Left colon (tissue), 2 donors: Measurements from ENCODE around the gene MICAL1. TPM values are rescaled to one million over a fixed set of nuclear protein-coding genes. Genes with fewer than 3 reads are reported as not detected.

Experiments used
- total RNA-seq, 2 donors: library from RNA; stranded (reverse); fragmentation: NEBNext Ultra II Directional; extraction: Animal tissue kit (Norgen Biotek cat#: 25700); gene quantifications; one replicate each; pipeline ENCODE4 v1.2.1, GENCODE V29; 2021
- donor health status: DM: no; HTN: no; CAD: no.
- donor health status: DM: yes; HTN: yes; CAD: no.

MICAL1 gene
- total RNA-seq, 2 donors from 2014 or later, result 62.7 to 63.9 TPM

Other genes with a start within 250 kb of the MICAL1 start
- 100 to 1,000 TPM; 591 to 774 TPM for gene CD164, start 73.3 kb downstream of the MICAL1 start, total RNA-seq
- 1 to 10 TPM in 1 of 2 donors, under 1 TPM in 1; 0.58 to 2.0 TPM for gene PPIL6, start 15.1 kb downstream of the MICAL1 start, total RNA-seq
- gene SMPD2, start 15.0 kb downstream of the MICAL1 start, total RNA-seq, result 10 to 100 TPM; 17.8 to 23.8 TPM
- 1 to 10 TPM; 6.6 to 6.7 TPM for gene ZBTB24, start 27.4 kb upstream of the MICAL1 start, total RNA-seq
- gene AK9, start 235.4 kb upstream of the MICAL1 start, total RNA-seq, result 1 to 10 TPM; 7.0 to 7.6 TPM
- gene FIG4, start 235.5 kb upstream of the MICAL1 start, total RNA-seq, result 10 to 100 TPM; 15.3 to 15.9 TPM